HAP-1 (cell line): ENCODE results near the gene RNF223.

Experiments used
- DNase-seq, 2 experiments: peaks; one replicate each; pipeline ENCODE4 v3.0.0-alpha.2; 2016 to 2020; ENCODE audit warnings: low spot score in 2 of 2
- H3K27me3 ChIP-seq: fragments of 250-450 bp; sonication (Bioruptor Pico); 2 replicates; pipeline ENCODE4 v1.5.1; 2020; ENCODE audit warnings: low read depth, mild to moderate bottlenecking, moderate library complexity
- H3K36me3 ChIP-seq: fragments of 250-450 bp; sonication (Bioruptor Pico); replicated peaks from 2 replicates; pipeline ENCODE4 v1.5.1; 2020; ENCODE audit warnings: mild to moderate bottlenecking
- H3K4me1 ChIP-seq: fragments of 250-450 bp; sonication (Bioruptor Pico); 2 replicates; pipeline ENCODE4 v1.5.1; 2020; ENCODE audit warnings: mild to moderate bottlenecking
- H3K4me3 ChIP-seq: fragments of 250-450 bp; sonication (Bioruptor Pico); 2 replicates; pipeline ENCODE4 v1.5.1; 2020; ENCODE audit warnings: mild to moderate bottlenecking, moderate library complexity
- H3K9me3 ChIP-seq: fragments of 250-450 bp; sonication (Bioruptor Pico); 2 replicates; pipeline ENCODE4 v1.5.1; 2020; ENCODE audit warnings: mild to moderate bottlenecking, moderate library complexity
- in situ Hi-C: fragments of 300-500 bp; cut with MboI; formaldehyde crosslinking; loops from 3 replicates; pipeline ENCODE4 v1.14.3; 2020; ENCODE audit warnings: low sequenced_read_pairs, inconsistent platforms, mixed read lengths

Gene RNF223

GRCh38 chr1:1051127-1051810 is 22.8 kb downstream of the RNF223 start:
- no peak for DNase-seq
- Histone ChIP-seq H3K4me3 (no peak overlapping the region), H3K27me3 (no peaks in the 10 kb centered on the region), H3K4me1 (no peaks in the 10 kb centered on the region), H3K9me3 (no peaks in the 10 kb centered on the region), H3K36me3 (peaks cover 52% of the 10 kb centered on the region)
- in situ Hi-C loops = loop anchor here (5.0 kb wide), 1 partner anchor 51 kb away; no protein-coding TSS in a partner anchor

DNA sequence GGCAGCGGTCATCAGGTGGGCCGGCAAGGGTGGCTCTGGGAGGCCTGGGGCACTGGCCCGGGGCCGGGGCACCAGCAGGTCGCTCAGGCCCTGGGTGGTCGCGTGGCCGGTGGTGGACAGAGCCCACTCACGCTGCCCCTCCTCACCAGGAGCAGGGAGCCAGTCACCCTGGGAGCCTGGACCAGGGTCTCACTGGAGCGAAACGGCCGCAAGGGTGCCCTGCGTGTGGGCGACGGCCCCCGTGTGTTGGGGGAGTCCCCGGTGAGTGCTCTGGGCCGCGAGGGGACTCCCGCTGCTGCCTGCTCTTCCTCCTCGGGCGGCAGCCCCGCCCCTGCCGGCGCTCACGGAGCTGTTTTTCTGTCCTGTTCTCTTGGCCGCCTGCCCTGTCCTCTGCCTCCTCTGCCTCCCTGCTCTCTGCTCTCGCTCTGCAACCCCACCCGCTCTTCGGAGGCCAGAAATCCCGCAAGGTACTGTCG is 23.5 kb downstream of the RNF223 start:
- no peaks in the 10 kb centered on the region for H3K9me3 ChIP-seq
- in situ Hi-C loops = loop anchor here (5.0 kb wide), 1 partner anchor 52 kb away; no protein-coding TSS in a partner anchor

DNA sequence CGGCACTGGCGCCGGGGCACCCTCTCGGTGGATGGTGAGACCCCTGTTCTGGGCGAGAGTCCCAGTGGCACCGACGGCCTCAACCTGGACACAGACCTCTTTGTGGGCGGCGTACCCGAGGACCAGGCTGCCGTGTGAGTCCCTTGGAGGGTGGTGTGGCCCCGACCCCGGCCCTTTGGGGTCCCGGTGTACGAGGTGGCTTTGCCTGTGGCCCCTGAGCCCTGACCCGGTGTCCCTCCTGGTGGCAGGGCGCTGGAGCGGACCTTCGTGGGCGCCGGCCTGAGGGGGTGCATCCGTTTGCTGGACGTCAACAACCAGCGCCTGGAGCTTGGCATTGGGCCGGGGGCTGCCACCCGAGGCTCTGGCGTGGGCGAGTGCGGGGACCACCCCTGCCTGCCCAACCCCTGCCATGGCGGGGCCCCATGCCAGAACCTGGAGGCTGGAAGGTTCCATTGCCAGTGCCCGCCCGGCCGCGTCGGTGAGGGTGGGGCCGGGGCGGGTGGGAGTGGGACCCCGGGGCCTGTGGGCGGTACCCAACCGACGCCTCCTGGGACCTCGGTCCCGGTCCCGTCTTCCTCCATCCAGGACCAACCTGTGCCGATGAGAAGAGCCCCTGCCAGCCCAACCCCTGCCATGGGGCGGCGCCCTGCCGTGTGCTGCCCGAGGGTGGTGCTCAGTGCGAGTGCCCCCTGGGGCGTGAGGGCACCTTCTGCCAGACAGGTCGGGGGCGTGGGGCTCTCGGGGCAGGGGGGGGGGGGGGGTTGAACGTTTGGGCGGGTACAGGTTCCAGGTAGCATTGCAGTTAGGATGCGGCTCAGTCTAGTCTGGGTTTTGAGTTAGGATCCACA is 24.6 kb downstream of the RNF223 start:
- Histone ChIP-seq H3K36me3 (peaks cover 58% of the 10 kb centered on the region), H3K9me3 (no peaks in the 10 kb centered on the region), H3K27me3 (no peaks in the 10 kb centered on the region), H3K4me1 (no peaks in the 10 kb centered on the region), H3K4me3 (no peak overlapping the region)
- in situ Hi-C loops = loop anchor here (5.0 kb wide), 1 partner anchor 53 kb away; no protein-coding TSS in a partner anchor
- DNase-seq = no peak

More for the DNA sequence above, 23.5 kb downstream of the RNF223 start:
- Histone ChIP-seq H3K4me1 (no peaks in the 10 kb centered on the region), H3K4me3 (no peak overlapping the region), H3K27me3 (no peaks in the 10 kb centered on the region), H3K36me3 (peaks cover 54% of the 10 kb centered on the region)
- DNase-seq = no peak

DNA sequence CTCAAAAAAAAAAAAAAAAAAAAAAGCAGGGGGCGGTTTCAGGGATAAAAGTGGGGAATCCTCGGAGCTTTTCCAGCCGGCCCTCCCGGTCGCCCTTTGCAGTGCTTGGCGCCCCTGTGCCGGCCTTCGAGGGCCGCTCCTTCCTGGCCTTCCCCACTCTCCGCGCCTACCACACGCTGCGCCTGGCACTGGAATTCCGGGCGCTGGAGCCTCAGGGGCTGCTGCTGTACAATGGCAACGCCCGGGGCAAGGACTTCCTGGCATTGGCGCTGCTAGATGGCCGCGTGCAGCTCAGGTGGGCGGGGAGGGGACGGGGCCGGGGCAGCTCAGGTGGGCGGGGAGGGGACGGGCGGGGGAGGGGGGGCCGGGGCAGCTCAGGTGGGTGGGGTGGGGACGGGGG is 25.3 kb downstream of the RNF223 start:
- in situ Hi-C loops = no loop called here
- Histone ChIP-seq H3K4me1 (no peaks in the 10 kb centered on the region), H3K27me3 (no peaks in the 10 kb centered on the region), H3K9me3 (no peaks in the 10 kb centered on the region), H3K36me3 (peaks cover 57% of the 10 kb centered on the region), H3K4me3 (no peak overlapping the region)
- DNase-seq = no peak

- no peaks in the 10 kb centered on the region for H3K4me1 ChIP-seq
- no peaks in the 10 kb centered on the region for H3K27me3 ChIP-seq
- no peak for DNase-seq
- peaks cover 60% of the 10 kb centered on the region for H3K36me3 ChIP-seq
- no peaks in the 10 kb centered on the region for H3K9me3 ChIP-seq
- in situ Hi-C loops = no loop called here
- no peak overlapping the region for H3K4me3 ChIP-seq
Measured at GRCh38 chr1:1047963-1048362, 26.1 kb downstream of the RNF223 start.

GRCh38 chr1:1047407-1047806 is 26.7 kb downstream of the RNF223 start:
- Histone ChIP-seq H3K36me3 (peaks cover 63% of the 10 kb centered on the region), H3K9me3 (no peaks in the 10 kb centered on the region), H3K4me3 (no peak overlapping the region), H3K4me1 (no peaks in the 10 kb centered on the region), H3K27me3 (no peaks in the 10 kb centered on the region)
- in situ Hi-C loops = no loop called here
- no peak for DNase-seq

DNA sequence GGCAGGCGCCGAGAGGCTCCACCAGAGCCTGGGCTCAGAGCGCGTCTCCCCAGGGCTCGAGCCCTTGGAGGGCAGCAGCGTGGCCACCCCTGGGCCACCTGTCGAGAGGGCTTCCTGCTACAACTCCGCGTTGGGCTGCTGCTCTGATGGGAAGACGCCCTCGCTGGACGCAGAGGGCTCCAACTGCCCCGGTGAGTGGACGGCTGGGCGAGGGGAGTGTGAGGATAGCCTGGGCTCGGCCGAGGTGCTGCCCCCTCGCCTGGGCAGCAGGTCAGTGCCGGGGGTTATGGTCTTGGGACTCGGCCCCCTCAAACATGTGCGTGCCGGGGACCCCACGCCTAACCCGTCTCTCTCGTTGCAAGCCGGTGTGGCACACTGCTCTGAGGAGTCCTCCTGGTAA is 27.3 kb downstream of the RNF223 start:
- H3K36me3 ChIP-seq = peaks cover 64% of the 10 kb centered on the region
- no peaks in the 10 kb centered on the region for H3K27me3 ChIP-seq
- DNase-seq = no peak
- no peaks in the 10 kb centered on the region for H3K9me3 ChIP-seq
- no peaks in the 10 kb centered on the region for H3K4me1 ChIP-seq
- in situ Hi-C loops = no loop called here
- H3K4me3 ChIP-seq = no peak overlapping the region

GRCh38 chr1:1046243-1046642 is 27.9 kb downstream of the RNF223 start:
- Histone ChIP-seq H3K36me3 (peaks cover 59% of the 10 kb centered on the region), H3K4me1 (no peaks in the 10 kb centered on the region), H3K27me3 (no peaks in the 10 kb centered on the region), H3K9me3 (no peaks in the 10 kb centered on the region), H3K4me3 (no peak overlapping the region)
- DNase-seq = no peak
- in situ Hi-C loops = no loop called here

GRCh38 chr1:1045129-1045528 is 29.0 kb downstream of the RNF223 start:
- H3K36me3 ChIP-seq = peaks cover 52% of the 10 kb centered on the region
- in situ Hi-C loops = no loop called here

DNA sequence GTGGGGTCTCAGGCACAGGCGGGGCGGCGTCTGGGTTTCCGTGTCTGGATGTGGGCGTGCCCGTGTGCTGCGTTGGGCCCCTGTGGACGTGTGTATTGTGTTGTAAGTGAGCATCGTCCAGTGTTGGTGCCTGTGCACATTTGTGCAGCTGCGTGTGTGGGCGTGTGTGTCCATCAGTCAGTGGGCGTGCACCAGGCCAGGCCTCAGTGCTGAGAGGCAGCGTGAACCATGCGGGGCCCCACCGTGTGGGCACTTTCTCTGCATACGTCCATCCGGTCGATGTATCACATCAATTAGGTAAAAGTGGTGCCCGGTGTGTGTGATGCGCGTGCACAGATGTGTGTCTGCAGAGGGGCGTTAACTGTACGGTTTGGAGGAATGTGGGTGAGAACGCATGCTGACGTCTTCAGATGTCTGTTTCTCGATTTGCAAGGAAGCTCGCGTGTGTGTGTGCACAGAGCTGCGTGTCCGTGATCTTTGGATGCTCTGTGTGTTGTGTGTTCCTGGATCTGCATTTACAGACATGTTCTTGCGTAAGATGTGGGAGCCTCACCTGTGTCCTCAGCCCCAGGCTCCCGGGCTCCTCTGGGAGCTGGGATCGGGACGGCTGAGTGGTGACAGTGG is 29.5 kb downstream of the RNF223 start:
- peaks cover 7% of the 10 kb centered on the region for H3K4me1 ChIP-seq
- in situ Hi-C loops = no loop called here
- H3K36me3 ChIP-seq = peaks cover 52% of the 10 kb centered on the region
- no peaks in the 10 kb centered on the region for H3K9me3 ChIP-seq
- no peak for DNase-seq
- H3K4me3 ChIP-seq = no peak overlapping the region
- no peaks in the 10 kb centered on the region for H3K27me3 ChIP-seq

More at GRCh38 chr1:1045129-1045528, 29.0 kb downstream of the RNF223 start:
- Histone ChIP-seq H3K4me3 (no peak overlapping the region), H3K9me3 (no peaks in the 10 kb centered on the region), H3K4me1 (peaks cover 4% of the 10 kb centered on the region), H3K27me3 (no peaks in the 10 kb centered on the region)
- no peak for DNase-seq

DNA sequence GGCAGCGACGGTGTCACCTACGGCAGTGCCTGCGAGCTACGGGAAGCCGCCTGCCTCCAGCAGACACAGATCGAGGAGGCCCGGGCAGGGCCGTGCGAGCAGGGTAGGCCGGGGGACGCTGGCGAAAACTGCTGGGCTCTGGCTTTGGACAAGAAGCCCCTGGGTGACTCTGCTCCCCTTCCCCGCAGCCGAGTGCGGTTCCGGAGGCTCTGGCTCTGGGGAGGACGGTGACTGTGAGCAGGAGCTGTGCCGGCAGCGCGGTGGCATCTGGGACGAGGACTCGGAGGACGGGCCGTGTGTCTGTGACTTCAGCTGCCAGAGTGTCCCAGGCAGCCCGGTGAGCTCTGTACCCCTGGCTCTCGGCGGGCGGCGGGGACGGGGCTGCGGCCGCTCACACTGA is 30.2 kb downstream of the RNF223 start:
- no peak for DNase-seq
- peaks cover 52% of the 10 kb centered on the region for H3K36me3 ChIP-seq
- H3K4me3 ChIP-seq = no peak overlapping the region
- no peaks in the 10 kb centered on the region for H3K9me3 ChIP-seq
- no peaks in the 10 kb centered on the region for H3K27me3 ChIP-seq
- in situ Hi-C loops = no loop called here
- peaks cover 7% of the 10 kb centered on the region for H3K4me1 ChIP-seq

GRCh38 chr1:1043411-1043810 is 30.7 kb downstream of the RNF223 start:
- no peak overlapping the region for H3K4me3 ChIP-seq
- no peaks in the 10 kb centered on the region for H3K9me3 ChIP-seq
- in situ Hi-C loops = no loop called here
- DNase-seq = no peak
- H3K27me3 ChIP-seq = no peaks in the 10 kb centered on the region
- H3K36me3 ChIP-seq = peaks cover 52% of the 10 kb centered on the region
- H3K4me1 ChIP-seq = peaks cover 7% of the 10 kb centered on the region

DNA sequence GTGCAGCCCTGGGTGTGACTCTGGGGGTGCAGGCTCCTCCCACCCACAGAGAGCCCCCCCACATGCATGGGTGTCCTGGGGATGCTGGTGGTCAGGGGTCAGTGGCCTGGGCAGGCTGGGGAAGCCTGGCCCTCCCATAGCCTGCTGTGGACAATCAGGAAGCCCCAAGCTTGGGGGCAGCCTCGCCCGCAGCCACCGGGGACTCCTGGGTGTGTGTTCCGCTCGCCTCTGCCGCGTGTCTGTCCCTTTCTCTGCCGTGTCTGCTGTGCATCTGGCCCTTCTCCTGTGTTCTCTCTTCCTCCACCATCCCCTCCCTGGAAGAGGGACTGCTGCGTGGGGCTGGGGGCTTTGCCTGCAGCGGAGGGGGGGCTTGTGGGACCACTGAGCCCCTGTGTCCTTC is 31.3 kb downstream of the RNF223 start:
- H3K36me3 ChIP-seq = peaks cover 52% of the 10 kb centered on the region
- H3K4me3 ChIP-seq = no peak overlapping the region
- in situ Hi-C loops = no loop called here
- no peak for DNase-seq
- no peaks in the 10 kb centered on the region for H3K27me3 ChIP-seq
- H3K4me1 ChIP-seq = peaks cover 7% of the 10 kb centered on the region
- H3K9me3 ChIP-seq = no peaks in the 10 kb centered on the region

GRCh38 chr1:1041873-1042272 is 32.2 kb downstream of the RNF223 start:
- Histone ChIP-seq H3K9me3 (no peaks in the 10 kb centered on the region), H3K4me3 (no peak overlapping the region), H3K27me3 (no peaks in the 10 kb centered on the region), H3K4me1 (peaks cover 7% of the 10 kb centered on the region), H3K36me3 (peaks cover 44% of the 10 kb centered on the region)
- in situ Hi-C loops = no loop called here
- DNase-seq = no peak
